GM19238 (cell line): Measurements from ENCODE around the gene SCYGR5.
"Not testable (repeated sequence)": the region's sequence is repeated elsewhere in the genome, so short reads cannot be mapped to it uniquely, and the experiment has no call there.

Experiments
- DNase-seq: peaks from one replicate; pipeline ENCODE4 v3.0.0; 2011; ENCODE audit warnings: low spot score; ENCODE audit not compliant: insufficient read length

SCYGR5 gene, protein sequence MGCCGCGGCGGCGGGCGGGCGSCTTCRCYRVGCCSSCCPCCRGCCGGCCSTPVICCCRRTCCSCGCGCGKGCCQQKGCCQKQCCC

GRCh38 chr2:227666631-227667170 is at the start of gene SCYGR5:
Gene SCYGR5, plus strand, starts transcription at chr2:227666804. Its CDS starts 0 bp downstream, at chr2:227666804.
- DNase-seq, result not testable (repeated sequence)

GRCh38 chr2:227617316-227618230 is 49.0 kb upstream of the SCYGR5 start, which contains the start of gene SCYGR4:
Gene SCYGR4, plus strand, starts transcription at chr2:227617498. Its CDS starts 0 bp downstream, at chr2:227617498.
- no peak for DNase-seq

DNA sequence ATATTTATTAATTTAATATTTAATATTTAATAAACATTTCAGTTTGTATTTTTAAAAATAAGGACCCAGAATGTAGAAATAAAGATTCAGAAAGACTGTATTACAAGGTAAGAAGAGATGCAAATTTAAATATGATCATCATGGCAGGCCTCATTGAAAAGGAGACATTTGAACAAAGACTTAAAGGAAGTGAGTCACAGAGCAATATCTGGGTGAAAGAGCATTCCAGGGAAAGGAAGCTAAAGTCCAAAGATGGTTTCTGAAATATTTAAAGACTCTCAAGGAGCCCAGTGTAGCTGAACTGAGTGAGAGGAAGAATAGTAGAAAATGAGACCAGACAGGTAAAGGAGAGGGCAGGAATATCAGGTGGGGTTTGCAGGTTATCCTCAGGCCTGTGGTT is 43.4 kb upstream of the SCYGR5 start:
- DNase-seq, result no peak

DNA sequence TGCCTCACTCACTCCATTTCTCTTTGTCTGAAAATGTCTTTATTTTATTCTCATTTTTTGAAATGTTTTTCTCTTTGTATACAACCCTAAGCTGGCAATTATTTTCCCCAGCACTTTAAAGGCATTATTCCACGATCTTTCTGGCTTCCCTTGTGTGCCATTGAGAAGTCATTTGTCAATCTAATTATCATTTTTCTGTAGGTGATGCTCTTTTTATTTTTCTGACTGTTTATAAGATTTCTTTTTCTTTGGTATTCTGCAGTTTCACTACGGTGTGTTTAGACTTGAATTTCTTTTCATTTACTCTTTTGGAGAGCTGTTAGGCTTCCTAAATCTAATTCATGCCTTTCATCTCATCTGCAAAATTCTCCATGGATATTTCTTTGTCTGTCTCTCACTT is 41.2 kb upstream of the SCYGR5 start:
- DNase-seq, result no peak

GRCh38 chr2:227626580-227627151 is 39.9 kb upstream of the SCYGR5 start:
- no peak for DNase-seq

GRCh38 chr2:227627769-227628168 is 38.8 kb upstream of the SCYGR5 start:
- no peak for DNase-seq

DNA sequence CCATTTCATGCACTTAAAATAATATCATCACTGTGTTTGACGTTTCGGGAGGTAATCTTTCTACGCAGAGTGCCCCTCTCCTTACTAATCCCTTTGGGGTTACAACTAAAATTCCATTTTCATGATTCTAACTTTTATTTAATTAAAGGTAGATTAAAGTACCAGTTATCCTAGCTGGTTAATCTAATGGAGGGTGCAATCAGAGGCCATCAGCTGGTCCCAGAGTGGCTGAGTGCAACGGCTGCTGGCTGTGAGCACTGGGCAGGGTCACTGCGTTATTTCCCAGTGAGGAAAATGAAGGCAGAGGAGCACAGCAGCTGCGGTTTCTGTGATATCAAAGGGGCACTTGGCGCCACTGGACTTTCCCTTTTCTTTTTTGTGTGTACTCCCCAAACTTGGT is 37.2 kb upstream of the SCYGR5 start:
- DNase-seq, result no peak

DNA sequence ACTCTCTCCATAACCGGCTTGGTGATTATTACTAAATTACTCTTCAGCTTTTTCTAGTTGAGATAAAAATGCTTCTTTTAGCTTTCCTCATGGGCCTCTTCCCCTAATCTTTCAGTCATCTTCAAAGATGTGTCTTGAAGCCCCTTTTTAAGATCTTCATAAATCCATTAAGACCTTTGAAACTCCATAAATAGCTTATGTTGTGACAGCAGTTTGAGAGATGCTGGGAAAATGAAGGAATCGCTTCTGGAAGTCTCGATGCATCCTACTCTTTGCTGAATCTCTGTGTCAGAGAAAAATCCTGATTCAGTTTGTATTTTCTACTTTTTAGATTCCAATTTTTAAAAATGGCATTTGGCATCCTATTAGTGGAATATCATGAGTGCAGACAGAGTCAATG is 36.3 kb upstream of the SCYGR5 start:
- DNase-seq, result no peak

DNA sequence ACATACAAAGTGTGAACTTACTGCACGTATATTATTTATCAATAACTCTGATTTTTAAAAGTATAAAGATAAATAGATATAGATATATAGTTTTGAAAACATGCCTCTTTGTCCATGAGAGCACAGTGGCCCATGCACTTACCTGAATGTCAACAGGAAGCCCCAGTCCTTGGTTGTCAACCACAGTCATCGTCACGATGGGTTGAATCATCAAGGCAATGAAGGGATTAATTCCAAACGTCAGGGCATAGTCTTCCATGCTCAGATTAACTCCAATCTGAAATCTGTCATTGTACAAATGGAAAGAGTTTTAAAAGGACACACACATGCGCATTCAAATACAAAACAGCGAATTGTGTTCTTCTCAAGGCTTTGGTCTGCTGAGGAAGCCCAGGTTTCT is 33.8 kb upstream of the SCYGR5 start:
- no peak for DNase-seq

GRCh38 chr2:227634201-227634600 is 32.4 kb upstream of the SCYGR5 start:
- no peak for DNase-seq

DNA sequence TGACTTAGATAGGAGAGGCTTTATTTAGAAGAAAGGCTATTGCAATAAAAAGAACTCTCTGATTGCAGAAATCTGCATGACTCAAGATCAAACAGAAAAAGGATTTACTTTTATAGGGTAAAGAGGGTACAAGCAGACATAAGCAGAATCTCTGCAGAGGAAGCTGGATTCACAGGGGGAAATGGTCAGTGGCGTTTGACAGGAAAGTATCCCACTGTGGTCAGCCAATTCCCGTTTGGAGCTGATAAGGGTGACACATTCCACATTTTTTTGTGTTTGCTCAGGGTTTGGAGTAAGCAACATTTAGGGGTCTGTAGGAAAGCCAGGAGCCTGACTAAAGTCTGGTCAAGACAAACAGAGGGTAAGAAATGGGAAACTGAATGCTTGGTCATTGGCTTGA is 23.9 kb upstream of the SCYGR5 start:
- DNase-seq, result no peak

GRCh38 chr2:227643990-227644551 is 22.5 kb upstream of the SCYGR5 start:
- no peak for DNase-seq

- DNase-seq, result no peak
Measured at GRCh38 chr2:227653419-227653818, 13.2 kb upstream of the SCYGR5 start.

- DNase-seq, result no peak
Measured at GRCh38 chr2:227654426-227654825, 12.2 kb upstream of the SCYGR5 start.

DNA sequence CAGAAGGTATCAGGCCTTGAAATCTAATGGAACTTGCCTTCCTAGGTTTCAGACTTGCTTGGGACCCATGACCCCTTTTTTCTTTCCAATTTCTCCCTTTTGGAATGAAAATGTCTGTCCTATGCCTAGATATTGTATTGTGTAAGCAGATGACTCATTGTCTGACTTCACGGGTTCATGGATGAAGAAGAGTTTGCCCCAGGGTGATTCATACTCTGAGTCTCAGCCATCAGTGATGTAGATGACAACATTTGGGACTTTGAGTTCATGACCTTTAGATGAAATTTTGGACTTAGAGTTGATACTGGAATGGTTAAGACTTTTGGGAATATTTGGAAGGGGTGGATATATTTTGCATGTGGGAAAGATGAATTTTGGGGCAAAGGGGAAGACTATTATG is 11.2 kb upstream of the SCYGR5 start:
- no peak for DNase-seq

GRCh38 chr2:227657199-227657845 is 9.3 kb upstream of the SCYGR5 start:
- no peak for DNase-seq

DNA sequence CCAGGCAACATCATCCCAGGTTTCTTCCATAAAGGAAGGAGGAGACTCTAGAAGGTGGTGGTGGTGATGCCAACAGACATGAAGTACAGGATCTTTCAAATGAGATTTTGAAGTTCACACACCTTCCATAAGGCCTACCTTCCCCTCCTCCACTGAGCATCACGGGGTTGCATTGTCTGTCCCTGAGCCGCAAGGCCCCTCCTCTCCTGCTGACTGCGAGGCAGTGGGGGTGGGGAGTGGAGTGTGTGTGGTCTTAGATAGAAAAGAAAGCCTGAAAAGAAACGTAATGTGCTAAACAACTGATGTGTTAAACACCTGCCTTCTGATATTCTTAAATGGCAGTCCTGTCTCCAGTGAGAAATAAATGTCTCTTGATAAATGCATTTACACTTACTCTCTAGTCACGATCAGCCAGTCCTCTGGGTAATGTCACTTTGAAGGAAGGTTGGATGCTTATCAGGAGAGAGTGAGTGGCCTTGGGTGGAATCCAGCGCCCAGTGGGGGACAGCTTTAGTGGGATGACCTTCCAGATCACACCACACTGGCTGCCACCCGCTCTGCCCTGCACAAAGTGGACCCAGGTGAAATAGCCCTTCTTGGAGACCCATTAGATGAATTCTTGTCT is 5.5 kb upstream of the SCYGR5 start:
- no peak for DNase-seq

DNA sequence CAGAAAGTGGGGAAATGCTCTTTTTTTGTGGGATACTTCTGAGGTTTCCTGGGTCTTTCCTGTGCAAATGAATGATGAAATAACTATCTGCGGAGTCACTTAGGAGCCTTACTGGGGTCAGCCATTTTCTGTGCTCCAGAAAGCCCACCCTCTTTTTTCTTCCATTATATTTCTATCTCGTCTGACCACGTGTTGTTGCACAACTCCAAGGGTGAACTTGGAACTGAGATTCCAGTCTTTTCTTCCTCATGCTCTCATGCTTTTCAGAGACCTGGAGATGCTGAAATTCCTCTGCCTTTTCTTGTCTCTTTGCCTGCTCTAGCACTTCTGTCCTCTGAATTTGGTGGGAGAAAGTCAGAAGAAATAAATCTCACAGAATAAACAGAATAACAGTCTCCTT is 4.8 kb upstream of the SCYGR5 start:
- no peak for DNase-seq

- no peak for DNase-seq
Measured at GRCh38 chr2:227665189-227665940, 1.2 kb upstream of the SCYGR5 start.

- DNase-seq, result no peak
Measured at GRCh38 chr2:227671170-227671905, 4.7 kb downstream of the SCYGR5 start.
